HEK293T (cell line): ENCODE results near the gene LTO1.
A peak's percentile ranks its signal among the peaks of the same experiment; 100 is the strongest.

Source experiments
- CTCF ChIA-PET: fragments of 350-600 bp; formaldehyde crosslinking; extraction: SDS; loops from one replicate; lab custom pipeline; 2021; ENCODE audit warnings: antibody characterized with exemption, inconsistent platforms; lab: Yijun Ruan, JAX
- POLR2A ChIA-PET: fragments of 350-600 bp; formaldehyde crosslinking; extraction: SDS; loops from one replicate; lab custom pipeline; 2020; ENCODE audit warnings: antibody characterized with exemption, inconsistent platforms; lab: Yijun Ruan, JAX
- DNase-seq: peaks from one replicate; pipeline ENCODE4 v3.0.0; 2012; ENCODE audit warnings: mixed read lengths; ENCODE audit errors: extremely low spot score
- ARNT ChIP-seq: fragments of 450-650 bp; IDR thresholded peaks from 2 replicates; pipeline ENCODE4 v1.6.1; 2017; ENCODE audit warnings: mild to moderate bottlenecking
- BHLHE40 ChIP-seq: fragments of 450-650 bp; IDR thresholded peaks from 2 replicates; pipeline ENCODE4 v1.6.1; 2016; ENCODE audit warnings: mild to moderate bottlenecking, moderate library complexity, borderline replicate concordance
- CTBP1 ChIP-seq: fragments of 450-650 bp; IDR thresholded peaks from 2 replicates; pipeline ENCODE4 v1.6.1; 2016; ENCODE audit warnings: borderline replicate concordance
- ELF4 ChIP-seq: fragments of 450-650 bp; IDR thresholded peaks from 2 replicates; pipeline ENCODE4 v1.6.1; 2017; ENCODE audit warnings: antibody characterized with exemption
- FOXA1 ChIP-seq: fragments of 450-650 bp; IDR thresholded peaks from 2 replicates; pipeline ENCODE4 v1.6.1; 2016; ENCODE audit warnings: mild to moderate bottlenecking
- FOXK2 ChIP-seq: fragments of 450-650 bp; IDR thresholded peaks from 2 replicates; pipeline ENCODE4 v1.6.1; 2016; ENCODE audit warnings: mild to moderate bottlenecking
- FOXM1 ChIP-seq: fragments of 450-650 bp; IDR thresholded peaks from 2 replicates; pipeline ENCODE4 v1.6.1; 2017; ENCODE audit warnings: mild to moderate bottlenecking, borderline replicate concordance
- HDGF ChIP-seq: fragments of 450-650 bp; IDR thresholded peaks from 2 replicates; pipeline ENCODE4 v1.6.1; 2017; ENCODE audit warnings: antibody characterized with exemption, borderline replicate concordance
- L3MBTL2 ChIP-seq: fragments of 450-650 bp; conservative IDR thresholded peaks from 2 replicates; pipeline ENCODE4 v1.6.1; 2016; ENCODE audit warnings: mild to moderate bottlenecking
- LEF1 ChIP-seq: fragments of 450-650 bp; IDR thresholded peaks from 2 replicates; pipeline ENCODE4 v1.6.1; 2017; ENCODE audit warnings: mild to moderate bottlenecking, borderline replicate concordance
- NFRKB ChIP-seq: fragments of 450-650 bp; IDR thresholded peaks from 2 replicates; pipeline ENCODE4 v1.6.1; 2016; ENCODE audit warnings: mild to moderate bottlenecking, moderate library complexity
- PKNOX1 ChIP-seq: fragments of 450-650 bp; IDR thresholded peaks from 2 replicates; pipeline ENCODE4 v1.6.1; 2016
- SP1 ChIP-seq: fragments of 450-650 bp; IDR thresholded peaks from 2 replicates; pipeline ENCODE4 v1.6.1; 2017
- SUZ12 ChIP-seq: fragments of 450-650 bp; IDR thresholded peaks from 2 replicates; pipeline ENCODE4 v1.6.1; 2016; ENCODE audit warnings: mild to moderate bottlenecking
- TARDBP ChIP-seq: fragments of 450-650 bp; IDR thresholded peaks from 2 replicates; pipeline ENCODE4 v1.6.1; 2016
- ZNF384 ChIP-seq: fragments of 450-650 bp; IDR thresholded peaks from 2 replicates; pipeline ENCODE4 v1.6.1; 2016

The LTO1 gene

GRCh38 chr11:69674267-69674885, 777 bp downstream of the LTO1 start:
- TF ChIP-seq SUZ12 = no peak
- no peak for TF ChIP-seq BHLHE40
- TF ChIP-seq FOXK2 = no peak
- no peak for TF ChIP-seq ZNF384
- TF ChIP-seq HDGF = no peak
- TF ChIP-seq FOXM1 = no peak
- TF ChIP-seq FOXA1 = no peak
- no peak for TF ChIP-seq TARDBP
- TF ChIP-seq ARNT = no peak
- TF ChIP-seq LEF1 = no peak
- TF ChIP-seq SP1 = no peak
- no peak for TF ChIP-seq PKNOX1
- DNase-seq = no peak
- ChIA-PET POLR2A (interaction anchor here (0.8 to 1.7 kb wide), 8 partner anchors 8 to 506 kb away, joined by 3 to 8 read pairs (median 4); partner anchors contain the start of gene MYEOV), CTCF (interaction anchor here (1.1 kb wide), 1 partner anchor 542 kb away, joined by 4 read pairs; no protein-coding TSS in a partner anchor)

DNA sequence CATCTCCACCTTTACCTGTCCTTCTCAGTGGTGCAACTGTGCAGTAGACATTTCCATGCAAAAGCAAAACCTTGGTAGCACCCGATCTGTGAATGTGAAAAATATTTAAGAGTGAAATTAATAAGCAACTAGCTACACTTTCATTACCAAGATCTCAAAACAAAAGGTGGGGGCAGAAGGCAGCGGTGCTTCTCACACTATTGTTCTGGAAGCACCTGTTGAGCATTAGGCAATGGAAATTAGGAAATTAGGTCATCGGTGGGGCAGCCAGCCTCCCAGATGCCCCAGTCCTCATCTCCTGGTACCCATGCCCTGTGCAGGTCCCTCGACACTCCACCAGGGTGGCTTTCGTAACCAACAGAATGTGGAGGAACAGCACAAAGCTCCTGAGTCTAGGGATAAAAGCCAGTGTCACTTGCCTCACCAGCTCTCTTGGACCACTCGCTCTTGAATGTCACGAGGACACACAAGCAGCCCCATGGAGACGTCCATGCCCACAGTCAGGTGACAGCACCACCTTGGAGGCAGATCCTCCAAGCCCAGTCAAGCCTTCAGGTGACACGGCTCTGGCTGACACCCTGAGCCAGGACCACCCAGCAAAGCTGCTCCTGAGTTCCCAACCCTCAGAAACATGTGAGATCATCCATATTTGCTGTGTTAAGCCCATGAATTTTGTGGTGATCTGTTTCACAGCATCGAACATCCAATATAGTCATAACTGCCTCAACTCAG, 3.3 kb downstream of the LTO1 start:
- no peak for DNase-seq
- CTCF ChIA-PET = interaction anchor here (0.7 to 0.8 kb wide), 2 partner anchors 10 to 526 kb away, joined by 3 read pairs; no protein-coding TSS in a partner anchor

GRCh38 chr11:69670158-69670845, 4.9 kb downstream of the LTO1 start:
- ChIA-PET CTCF (interaction anchor here (0.6 to 1.3 kb wide), 4 partner anchors 9 to 193 kb away, joined by 3 to 4 read pairs (median 4); no protein-coding TSS in a partner anchor), POLR2A (no interaction called here)
- peak; percentile 88 for DNase-seq
- TF ChIP-seq NFRKB = no peak
- no peak for TF ChIP-seq LEF1
- no peak for TF ChIP-seq L3MBTL2
- no peak for TF ChIP-seq SUZ12
- no peak for TF ChIP-seq FOXM1
- TF ChIP-seq CTBP1 = no peak
- TF ChIP-seq PKNOX1 = no peak
- TF ChIP-seq BHLHE40 = no peak
- TF ChIP-seq ELF4 = no peak
- TF ChIP-seq HDGF = no peak
- no peak for TF ChIP-seq SP1
- TF ChIP-seq FOXA1 = no peak
- no peak for TF ChIP-seq FOXK2
- no peak for TF ChIP-seq TARDBP
- no peak for TF ChIP-seq ARNT
- TF ChIP-seq ZNF384 = no peak

More for the DNA sequence above, 3.3 kb downstream of the LTO1 start:
- no peak for TF ChIP-seq L3MBTL2
- no peak for TF ChIP-seq CTBP1
- TF ChIP-seq SP1 = no peak
- TF ChIP-seq ARNT = no peak
- TF ChIP-seq BHLHE40 = no peak
- TF ChIP-seq LEF1 = no peak
- no peak for TF ChIP-seq FOXA1
- no peak for TF ChIP-seq PKNOX1
- TF ChIP-seq FOXK2 = no peak
- no peak for TF ChIP-seq ELF4
- POLR2A ChIA-PET = no interaction called here

DNA sequence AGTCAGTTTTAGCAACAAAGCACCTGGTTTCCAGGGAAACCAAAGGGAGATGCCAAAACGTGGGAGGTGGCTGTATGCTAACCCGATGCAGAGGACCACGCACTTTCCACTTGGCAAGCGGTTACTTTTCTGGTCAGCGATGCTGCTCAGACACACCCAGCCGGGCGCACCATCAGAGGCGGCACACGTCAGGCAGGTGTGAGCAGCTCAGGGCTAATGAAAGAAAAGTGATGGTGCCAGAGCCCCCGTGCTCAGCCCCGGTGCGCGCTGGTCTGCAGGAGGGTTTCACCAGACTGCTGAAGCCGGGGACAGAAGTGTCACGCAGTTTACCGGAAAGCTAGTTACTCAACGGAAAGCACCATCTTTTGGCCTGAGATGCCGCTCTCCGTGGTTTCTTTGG, 5.7 kb downstream of the LTO1 start:
- DNase-seq = no peak
- POLR2A ChIA-PET = no interaction called here

DNA sequence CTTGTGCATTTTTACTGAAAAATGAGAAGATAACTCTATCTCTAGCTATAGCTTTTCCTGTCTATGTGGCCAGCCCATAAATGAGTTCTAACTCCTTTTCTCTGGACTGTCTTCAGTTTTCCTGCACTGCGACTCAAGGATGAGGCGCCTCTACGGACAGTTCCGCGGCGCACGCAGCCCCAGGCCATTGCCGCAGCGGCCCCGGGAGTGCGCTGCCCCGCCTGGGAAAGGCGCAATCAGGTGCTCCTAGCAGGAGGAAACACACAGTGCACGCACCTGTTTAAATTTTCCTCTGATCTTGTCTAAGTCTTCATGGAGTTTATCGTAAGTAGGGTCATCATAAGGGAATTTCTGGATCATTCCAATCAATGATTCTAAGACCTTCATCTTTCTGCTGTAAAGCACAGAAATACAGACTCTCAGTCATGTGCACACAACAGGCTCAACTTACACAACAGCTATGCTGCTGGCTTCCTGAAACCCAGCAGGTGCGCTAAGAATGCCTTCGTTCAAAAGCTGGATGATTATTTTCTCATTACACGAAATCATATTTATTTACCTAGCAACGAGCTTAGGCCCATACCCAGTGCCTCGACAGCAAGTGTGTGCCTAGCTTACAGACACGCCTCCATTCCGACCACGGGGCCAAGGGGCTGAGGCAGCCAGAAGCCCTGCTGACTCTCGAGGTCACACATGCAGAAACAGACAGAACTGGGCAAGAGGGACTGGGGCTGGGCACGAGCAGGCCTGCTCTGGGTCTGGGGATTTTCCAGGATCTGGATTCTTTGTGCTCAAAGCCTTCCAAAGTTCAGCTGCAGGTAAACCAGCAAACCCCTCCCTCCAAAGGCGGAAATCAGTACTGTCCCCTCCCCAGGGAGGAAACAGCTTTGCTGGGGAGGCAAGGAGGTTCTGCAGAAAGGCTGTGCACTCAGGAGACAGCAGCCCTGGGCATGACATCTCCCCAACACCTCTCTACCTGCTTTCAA, 7.2 kb downstream of the LTO1 start:
- POLR2A ChIA-PET = no interaction called here
- CTCF ChIA-PET = no interaction called here

More for the DNA sequence above, 5.7 kb downstream of the LTO1 start:
- no peak for TF ChIP-seq NFRKB
- TF ChIP-seq TARDBP = no peak
- CTCF ChIA-PET = interaction anchor here (0.6 to 1.3 kb wide), 4 partner anchors 35 to 538 kb away, joined by 3 to 4 read pairs (median 3); no protein-coding TSS in a partner anchor

More for the DNA sequence above, 7.2 kb downstream of the LTO1 start:
- no peak for TF ChIP-seq FOXK2
- TF ChIP-seq ELF4 = no peak
- TF ChIP-seq L3MBTL2 = no peak
- no peak for TF ChIP-seq TARDBP
- no peak for TF ChIP-seq BHLHE40
- no peak for TF ChIP-seq SUZ12
- no peak for TF ChIP-seq ARNT
- no peak for DNase-seq
